Measurements from ENCODE around the gene ACTR2.
"Not testable (repeated sequence)": the region's sequence is repeated elsewhere in the genome, so short reads cannot be mapped to it uniquely, and the experiment has no call there.

The ACTR2 gene

DNA sequence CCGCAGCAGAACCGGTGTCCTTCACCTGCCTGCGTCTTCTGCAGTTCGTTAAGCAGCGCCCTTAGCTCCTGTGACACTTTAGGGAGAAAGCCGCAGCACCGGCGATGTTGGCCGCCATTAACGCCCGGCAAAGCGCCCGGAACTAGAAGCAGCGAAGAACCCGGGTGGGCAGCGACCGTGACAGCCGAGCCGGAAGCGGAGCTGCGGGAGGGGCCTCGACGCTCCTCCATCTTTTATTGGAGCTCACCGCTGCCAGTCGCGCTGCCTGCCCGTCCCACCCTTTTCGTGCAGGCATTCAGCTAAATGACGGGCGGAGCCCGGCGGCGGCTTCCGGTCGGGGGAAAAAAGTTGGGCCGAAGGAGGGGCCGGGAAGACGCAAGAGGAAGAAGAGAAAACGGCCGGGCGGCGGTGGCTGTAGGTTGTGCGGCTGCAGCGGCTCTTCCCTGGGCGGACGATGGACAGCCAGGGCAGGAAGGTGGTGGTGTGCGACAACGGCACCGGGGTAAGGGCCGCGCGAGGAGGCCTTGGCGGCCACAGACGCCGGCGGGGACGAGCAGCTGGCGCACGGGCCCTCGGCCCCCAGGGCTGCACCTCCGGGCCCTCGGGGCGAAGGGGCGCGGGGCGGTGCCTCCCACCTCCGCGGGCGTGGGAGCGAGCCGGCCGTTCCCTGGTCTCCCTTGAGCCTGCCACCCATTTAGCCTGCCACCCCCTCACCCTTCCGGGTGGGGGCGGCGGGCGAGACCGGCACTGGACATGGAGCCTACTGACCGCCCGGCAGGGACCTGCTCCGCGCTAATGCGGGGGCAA lies at the start of gene ACTR2:
ACTR2 (plus strand) TSS at position 376 of the 807 bp plus-strand sequence; CDS start at position 455, 79 bp downstream.
- DNase-seq (ENCODE audit: low read depth in 2 of 2): peak; percentile 89 to 95

- no peak for DNase-seq (ENCODE audit: low read depth in 2 of 2)
Measured at GRCh38 chr2:65182570-65182969, 45.1 kb upstream of the ACTR2 start.

DNA sequence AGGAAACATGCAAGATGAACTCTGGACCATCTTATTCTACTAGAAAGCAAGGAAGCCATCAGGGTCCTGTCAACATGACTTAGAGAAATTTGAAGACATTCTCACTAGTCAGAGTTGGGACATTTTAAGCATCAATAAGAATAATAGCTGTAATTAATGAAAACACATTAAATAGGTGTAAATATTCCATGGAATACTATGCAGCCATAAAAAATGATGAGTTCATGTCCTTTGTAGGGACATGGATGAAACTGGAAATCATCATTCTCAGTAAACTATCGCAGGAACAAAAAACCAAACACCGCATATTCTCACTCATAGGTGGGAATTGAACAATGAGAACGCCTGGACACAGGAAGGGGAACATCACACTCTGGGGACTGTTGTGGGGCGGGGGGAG lies 44.2 kb upstream of the ACTR2 start:
- DNase-seq (ENCODE audit: low read depth in 2 of 2): not testable (repeated sequence)

DNA sequence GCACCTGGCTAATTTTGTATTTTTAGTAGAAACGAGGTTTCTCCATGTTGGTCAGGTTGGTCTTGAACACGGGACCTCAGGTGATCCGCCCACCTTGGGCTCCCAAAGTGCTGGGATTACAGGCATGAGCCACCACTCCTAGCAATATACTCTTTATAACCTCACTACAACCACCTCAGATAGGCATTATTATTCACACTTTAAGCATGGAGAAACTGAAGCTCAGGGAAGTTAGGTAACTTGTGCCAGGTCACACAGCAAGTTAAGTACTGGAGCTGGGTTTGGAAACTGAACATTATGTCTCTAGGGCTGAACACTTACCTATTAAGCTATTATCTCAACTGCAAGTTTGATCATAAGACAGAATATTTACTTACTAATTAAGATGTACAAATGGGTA lies 42.6 kb upstream of the ACTR2 start:
- DNase-seq (ENCODE audit: low read depth in 2 of 2): no peak

- DNase-seq (ENCODE audit: low read depth in 2 of 2): no peak
Measured at GRCh38 chr2:65186093-65186868, 41.4 kb upstream of the ACTR2 start.

DNA sequence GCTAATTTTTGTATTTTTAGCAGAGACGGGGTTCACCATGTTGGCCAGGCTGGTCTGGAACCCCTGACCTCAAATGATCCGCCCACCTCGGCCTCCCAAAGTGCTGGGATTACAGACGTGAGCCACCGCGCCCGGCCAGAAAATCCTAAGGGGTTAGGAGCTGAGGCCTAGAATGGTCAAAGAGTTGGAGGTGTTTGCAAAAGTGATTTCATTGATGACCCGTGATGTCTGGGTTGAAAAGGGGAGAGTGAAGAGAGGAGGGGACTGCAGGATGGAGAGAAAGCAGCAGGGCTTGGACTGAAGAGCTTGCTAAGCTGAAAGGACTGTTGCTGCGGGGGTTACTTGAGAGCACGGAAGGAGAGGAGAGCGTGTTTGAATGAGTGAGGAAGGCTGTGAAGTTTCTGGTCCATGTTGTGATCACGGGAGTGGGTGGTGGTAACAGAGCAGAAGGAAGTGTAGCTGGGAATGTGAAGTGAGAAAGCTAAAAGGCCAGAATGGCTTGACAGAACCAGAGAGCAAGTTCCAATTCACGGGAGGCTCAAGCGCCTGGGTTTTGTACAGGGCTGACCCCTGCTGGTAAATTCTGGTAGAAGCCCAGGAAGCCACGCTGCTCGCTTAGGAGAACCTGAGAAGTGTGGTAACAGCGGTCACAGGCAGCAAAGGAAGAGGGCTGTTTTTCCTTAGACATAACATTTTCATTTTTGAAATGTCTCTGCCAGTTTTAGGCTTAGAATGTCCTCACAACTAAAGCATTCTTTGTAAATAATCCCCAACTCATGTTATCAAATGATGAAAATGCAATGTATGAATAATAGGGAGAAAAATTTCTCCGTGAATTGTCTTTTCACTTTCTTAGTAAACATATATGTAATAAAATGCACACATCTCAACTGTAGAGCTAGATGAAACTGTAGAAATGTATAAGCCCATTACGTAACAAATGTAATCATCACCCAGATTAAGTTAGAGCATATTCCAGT lies 40.5 kb upstream of the ACTR2 start:
- peak; percentile 48 to 55 for DNase-seq (ENCODE audit: low read depth in 2 of 2)

- DNase-seq (ENCODE audit: low read depth in 2 of 2): no peak
Measured at GRCh38 chr2:65193446-65193845, 34.2 kb upstream of the ACTR2 start.

- DNase-seq (ENCODE audit: low read depth in 2 of 2): no peak
Measured at GRCh38 chr2:65198737-65199136, 28.9 kb upstream of the ACTR2 start.

DNA sequence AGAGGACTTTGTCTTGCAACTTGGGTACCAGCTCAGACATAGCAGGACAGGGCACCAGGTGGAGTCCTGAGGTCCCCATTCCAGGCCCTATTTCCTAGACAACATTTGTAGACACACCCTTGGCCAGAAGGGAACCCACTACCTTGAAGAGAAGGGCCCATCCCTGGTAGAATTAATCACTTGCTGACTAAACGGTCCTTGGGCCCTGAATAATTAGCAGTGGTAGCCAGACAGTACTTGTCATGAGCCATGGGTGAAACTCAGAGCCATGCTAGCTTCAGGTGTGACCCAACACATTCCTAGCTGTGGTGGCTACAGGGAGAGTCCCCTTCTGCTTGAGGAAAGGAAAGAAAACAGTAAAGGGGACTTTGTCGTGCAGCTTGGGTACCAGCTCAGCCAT lies 28.5 kb upstream of the ACTR2 start:
- no peak for DNase-seq (ENCODE audit: low read depth in 2 of 2)

DNA sequence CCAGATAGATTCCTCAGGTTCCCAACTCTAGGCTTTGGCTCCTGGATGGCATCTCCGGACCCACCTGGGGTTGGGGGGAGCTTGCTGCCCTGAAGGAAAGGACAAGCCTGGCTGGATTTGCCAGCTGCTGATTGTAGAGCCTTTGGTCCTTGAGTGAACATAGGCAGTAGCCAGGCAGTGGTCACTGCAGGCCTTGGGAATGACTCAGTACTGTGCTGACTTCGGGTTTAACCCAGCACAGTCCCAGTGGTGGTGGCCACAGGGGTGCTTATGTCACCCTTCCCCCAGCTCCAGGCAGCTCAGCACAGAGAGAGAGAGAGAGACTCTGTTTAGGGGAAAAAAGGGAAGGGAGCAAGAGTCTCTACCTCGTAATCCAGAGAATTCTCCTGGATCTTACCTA lies 27.7 kb upstream of the ACTR2 start:
- DNase-seq (ENCODE audit: low read depth in 2 of 2): no peak

GRCh38 chr2:65204461-65205210 lies 23.0 kb upstream of the ACTR2 start:
- DNase-seq (ENCODE audit: low read depth in 2 of 2): no peak

- DNase-seq (ENCODE audit: low read depth in 2 of 2): no peak
Measured at GRCh38 chr2:65212115-65212514, 15.5 kb upstream of the ACTR2 start.

GRCh38 chr2:65212619-65213018 lies 15.0 kb upstream of the ACTR2 start:
- DNase-seq (ENCODE audit: low read depth in 2 of 2): no peak

DNA sequence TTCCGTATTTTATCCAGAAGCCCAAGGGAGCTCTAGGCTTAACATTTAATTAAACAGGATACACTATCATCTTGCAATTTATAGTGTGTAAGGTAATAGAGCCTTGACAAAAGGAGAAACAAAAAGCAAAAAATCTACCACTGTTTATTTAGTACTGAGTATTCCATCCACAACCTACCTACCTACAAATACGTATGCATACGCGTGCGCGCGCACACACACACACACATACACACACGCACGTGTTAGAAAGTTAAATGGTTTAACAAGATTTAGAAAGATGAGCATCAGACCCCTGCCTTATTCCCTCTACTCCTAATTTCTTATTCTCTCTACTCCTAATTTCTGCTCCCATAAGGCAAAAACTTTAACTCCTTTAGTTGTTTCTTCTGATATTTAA lies 14.6 kb upstream of the ACTR2 start:
- no peak for DNase-seq (ENCODE audit: low read depth in 2 of 2)

GRCh38 chr2:65214361-65214760 lies 13.3 kb upstream of the ACTR2 start:
- DNase-seq (ENCODE audit: low read depth in 2 of 2): no peak

- DNase-seq (ENCODE audit: low read depth in 2 of 2): no peak
Measured at GRCh38 chr2:65214843-65215242, 12.8 kb upstream of the ACTR2 start.

DNA sequence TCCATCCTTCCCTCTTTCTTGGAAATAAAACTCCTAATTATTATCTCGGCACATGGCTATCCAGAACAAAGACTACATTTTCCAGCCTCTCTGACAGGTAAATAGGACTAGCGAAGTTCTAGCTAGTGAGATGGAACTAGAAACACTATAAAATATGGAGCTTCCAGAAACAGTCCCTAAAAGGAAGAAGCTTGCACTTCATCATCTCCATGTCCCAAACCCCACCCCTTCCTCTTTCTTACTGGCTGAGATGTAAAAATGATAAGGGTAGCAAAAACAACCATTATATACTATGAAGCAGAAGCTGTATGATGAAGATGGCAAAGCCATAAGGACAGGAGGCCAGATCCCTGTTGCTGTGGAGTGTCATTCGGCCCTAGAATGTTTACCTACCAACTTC lies 11.7 kb upstream of the ACTR2 start:
- DNase-seq (ENCODE audit: low read depth in 2 of 2): no peak

DNA sequence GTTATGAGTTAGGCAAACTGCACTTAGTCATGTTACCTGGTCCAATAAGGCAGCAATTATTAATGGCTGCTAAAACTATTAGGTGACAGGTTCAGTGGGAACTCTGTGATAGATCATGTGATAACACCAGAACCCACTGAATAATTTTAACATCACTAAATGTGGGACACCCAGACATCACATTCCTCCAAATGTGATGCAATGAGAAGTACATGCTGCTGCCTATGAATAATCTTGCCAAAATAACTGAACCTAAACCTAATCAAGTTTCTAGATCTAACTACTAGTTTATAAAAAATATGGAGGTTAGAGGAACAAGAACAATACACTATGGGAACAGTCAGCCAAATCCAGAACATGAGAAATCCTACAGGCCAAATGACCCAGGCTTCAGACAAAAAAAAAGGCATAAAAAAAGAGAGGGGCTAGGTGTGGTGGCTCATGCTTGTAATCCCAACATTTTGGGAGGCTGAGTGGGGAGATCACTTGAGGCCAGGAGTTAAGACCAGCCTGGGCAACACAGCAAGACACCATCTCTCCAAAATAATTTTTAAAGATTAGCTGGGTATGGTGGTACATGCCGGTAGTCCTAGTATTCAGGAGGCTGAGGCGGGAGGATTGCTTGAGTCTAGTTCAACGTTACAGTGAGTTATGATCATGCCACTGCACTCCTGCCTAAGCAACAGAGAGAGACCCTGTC lies 7.0 kb upstream of the ACTR2 start:
- DNase-seq (ENCODE audit: low read depth in 2 of 2): no peak

DNA sequence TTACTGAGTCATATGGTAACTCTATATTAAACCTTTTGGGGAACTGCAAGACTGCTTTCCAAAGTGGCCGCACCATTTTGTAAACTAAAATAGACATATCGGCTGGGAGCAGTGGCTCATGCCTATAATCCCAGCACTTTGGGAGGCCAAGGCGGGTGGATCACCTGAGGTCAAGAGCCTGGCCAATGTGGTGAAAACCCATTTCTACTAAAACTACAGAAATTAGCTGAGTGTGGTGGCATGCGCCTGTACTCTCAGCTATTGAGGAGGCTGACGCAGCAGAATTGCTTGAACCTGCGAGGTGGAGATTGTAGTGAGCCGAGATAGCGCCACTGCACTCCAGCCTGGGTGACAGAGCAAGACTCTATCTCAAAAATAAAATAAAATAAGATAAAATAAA lies 6.4 kb upstream of the ACTR2 start:
- DNase-seq (ENCODE audit: low read depth in 2 of 2): not testable (repeated sequence)

- no peak for DNase-seq (ENCODE audit: low read depth in 2 of 2)
Measured at GRCh38 chr2:65227020-65227455, 593 bp upstream of the ACTR2 start.

Measured in stimulated activated CD4-positive, alpha-beta T cell treated with anti-CD3 and anti-CD28 coated beads, Interleukin-4, amount 100 ng/mL, for 48 hours (primary cell).